ENCODE results near the gene OR8K5. TPM values are rescaled to one million over a fixed set of nuclear protein-coding genes. Genes with fewer than 3 reads are reported as not detected.
"Not testable (repeated sequence)": the region's sequence is repeated elsewhere in the genome, so short reads cannot be mapped to it uniquely, and the experiment has no call there.

The OR8K5 gene, protein sequence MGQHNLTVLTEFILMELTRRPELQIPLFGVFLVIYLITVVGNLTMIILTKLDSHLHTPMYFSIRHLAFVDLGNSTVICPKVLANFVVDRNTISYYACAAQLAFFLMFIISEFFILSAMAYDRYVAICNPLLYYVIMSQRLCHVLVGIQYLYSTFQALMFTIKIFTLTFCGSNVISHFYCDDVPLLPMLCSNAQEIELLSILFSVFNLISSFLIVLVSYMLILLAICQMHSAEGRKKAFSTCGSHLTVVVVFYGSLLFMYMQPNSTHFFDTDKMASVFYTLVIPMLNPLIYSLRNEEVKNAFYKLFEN
- not detected for total RNA-seq

DNA sequence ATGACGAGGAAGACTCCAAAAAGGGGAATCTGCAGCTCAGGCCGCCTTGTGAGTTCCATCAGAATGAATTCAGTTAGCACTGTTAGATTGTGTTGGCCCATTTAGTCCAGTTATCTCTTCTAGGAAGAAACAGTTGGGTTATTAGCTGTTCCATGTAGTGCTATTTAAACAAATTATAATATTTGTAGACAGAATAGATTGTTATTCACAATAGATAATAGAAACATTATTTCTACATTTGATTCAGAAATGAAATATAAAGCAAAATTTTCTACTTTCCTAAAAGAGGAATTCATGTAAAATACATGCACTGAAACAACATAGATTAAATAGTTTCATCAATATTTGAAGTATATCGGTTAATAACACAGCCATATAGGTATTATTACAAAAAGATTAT lies at the start of gene OR8K5:
Gene OR8K5 (minus strand): TSS at position 101 of the 400 bp plus-strand sequence. CDS start 0 bp downstream, at position 101.
- no peak for FAIRE-seq
- no peak for DNase-seq (ENCODE audit: low spot score in 2 of 2)

DNA sequence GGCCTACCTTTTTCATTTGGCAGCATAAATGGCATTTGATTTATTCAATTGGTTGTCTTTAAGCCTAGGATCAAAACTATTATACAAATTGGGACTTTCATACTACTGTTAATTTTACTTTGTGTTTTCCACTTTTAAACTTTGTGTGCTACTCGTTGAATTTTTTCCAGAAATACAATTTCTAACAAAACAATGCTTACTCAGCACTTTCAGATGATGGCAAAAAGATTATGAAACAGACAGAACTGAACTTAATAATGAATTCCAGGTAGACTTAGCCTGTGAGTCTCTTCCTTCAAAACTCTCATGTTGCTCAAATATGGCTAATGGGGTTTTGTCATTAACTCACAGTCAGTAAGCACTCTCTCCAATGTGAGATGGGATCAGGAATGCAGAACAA lies 47.7 kb upstream of the OR8K5 start:
- FAIRE-seq = no peak
- DNase-seq (ENCODE audit: low spot score in 2 of 2) = no peak

DNA sequence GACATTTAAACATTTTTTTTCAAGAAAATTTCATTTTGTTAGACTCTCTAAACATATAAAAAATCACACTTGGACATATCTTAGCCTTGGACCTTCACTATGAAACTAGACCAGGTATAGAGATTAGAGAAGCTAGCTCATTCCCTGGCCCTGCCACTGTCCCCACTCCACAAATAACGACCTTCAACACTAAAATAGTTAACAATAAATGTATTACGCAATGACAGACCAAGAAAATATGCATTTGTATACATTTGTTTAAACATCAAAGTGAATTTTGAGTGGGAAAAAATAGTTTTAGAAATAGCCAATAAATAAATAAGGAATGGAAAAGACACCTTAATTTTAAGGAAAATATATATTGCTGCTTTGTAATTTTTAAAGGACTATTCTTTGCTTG lies 37.2 kb upstream of the OR8K5 start:
- no peak for DNase-seq (ENCODE audit: low spot score in 2 of 2)
- FAIRE-seq = no peak

DNA sequence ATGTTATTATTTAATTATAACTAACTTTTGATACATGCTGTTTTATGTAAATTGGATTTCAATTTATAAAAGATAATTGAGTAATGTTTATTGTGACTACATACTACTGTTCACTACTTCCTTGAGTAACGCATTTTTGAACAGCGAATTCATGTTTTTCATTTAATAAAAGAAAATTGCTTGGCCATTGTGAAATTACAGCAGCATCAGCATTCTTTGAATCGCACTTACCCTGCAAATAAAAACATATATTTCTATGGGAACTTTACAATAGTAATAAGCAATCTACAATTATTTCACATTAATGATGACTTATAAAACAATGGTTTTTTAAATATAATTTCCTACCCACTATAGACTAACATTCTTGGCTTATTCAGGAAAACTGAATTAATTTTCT lies 36.6 kb upstream of the OR8K5 start:
- FAIRE-seq (no peak), DNase-seq (ENCODE audit: low spot score in 2 of 2) (no peak)

DNA sequence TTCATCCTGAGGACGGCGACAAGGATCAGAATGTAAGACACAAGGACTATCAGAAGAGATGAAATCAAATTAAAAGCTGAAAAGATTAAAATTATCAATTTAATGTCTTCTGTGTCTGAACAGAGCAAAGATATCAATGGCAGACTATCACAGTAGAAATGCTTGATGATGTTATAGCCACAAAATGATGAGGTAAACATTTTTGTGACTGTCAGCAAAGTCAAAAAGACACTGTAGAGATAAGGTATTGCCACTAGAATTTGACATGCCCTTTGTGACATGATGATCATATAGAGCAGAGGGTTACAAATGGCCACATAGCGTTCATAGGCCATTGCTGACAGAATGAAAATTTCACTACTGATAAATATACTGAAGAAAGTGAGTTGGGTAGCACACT lies 28.5 kb upstream of the OR8K5 start:
- no peak for DNase-seq (ENCODE audit: low spot score in 2 of 2)

DNA sequence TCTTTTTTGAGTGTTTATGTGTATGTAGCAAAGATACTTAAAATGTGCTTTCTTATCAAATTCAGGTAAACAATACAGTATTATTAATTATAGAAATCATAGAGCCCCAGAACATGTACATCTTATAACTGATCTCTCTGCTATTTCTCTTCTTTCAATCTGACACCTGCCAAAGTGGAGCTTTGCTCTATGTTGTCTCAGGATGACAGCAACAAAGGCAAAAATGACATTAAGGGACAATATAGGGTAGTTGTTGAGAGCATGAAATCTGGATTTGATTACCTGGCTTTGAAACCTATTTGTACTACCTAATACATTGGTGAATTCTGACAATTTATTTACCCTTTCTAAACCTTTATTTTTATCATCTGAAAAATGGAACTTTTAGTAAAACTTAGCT lies 23.3 kb upstream of the OR8K5 start:
- no peak for DNase-seq (ENCODE audit: low spot score in 2 of 2)
- FAIRE-seq = no peak

More for the DNA sequence above, 28.5 kb upstream of the OR8K5 start:
- FAIRE-seq = no peak

DNA sequence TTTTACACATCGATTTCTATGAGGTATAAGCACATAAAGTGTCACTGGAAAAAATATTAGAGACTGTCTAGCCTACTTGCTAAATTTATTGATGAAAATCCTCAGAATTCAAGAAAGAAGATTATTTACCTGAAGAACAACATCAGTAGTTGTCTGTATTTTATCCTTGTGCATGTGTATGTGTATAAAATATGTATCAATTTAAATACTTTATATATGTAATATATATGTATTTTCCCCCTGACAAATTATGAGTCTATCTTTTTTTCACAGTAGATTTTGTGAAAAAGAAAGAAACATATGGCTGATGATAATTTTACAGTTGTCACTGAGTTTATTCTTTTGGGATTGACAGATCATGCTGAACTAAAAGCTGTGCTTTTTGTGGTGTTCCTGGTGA lies 16.2 kb upstream of the OR8K5 start, which contains the start of gene OR5J2:
Gene OR5J2 (plus strand): TSS at position 301 of the 400 bp plus-strand sequence. CDS start 0 bp downstream, at position 301.
- DNase-seq (ENCODE audit: low spot score in 2 of 2) (no peak), FAIRE-seq (no peak)

DNA sequence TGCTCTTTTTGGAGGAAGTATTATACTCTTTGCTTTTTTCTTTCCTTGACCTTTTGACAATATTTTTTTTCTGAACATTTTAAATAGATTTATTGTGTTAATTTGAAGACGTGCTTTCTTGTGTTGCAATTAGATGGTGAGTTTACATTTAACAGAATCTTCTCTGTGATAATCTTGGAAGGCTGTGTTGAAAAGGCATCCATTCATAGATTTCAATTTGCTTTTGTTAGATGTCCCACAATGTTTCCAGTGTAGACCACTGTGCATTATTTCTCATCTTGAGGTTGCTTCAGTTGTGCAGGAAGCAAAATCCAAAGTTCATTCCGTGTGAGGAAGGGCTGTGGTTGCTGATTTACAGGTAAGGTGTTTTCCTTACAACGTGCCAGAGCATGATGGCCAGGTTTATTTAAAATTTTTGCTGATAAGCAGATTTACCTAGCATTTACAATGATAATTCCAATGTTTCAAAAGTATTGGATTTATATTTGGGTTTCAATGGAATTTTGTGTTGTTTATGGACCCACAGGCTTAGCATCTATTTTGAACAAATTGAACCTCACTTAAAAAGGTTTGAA lies 12.2 kb upstream of the OR8K5 start:
- DNase-seq (ENCODE audit: low spot score in 2 of 2) (no peak), FAIRE-seq (no peak)

DNA sequence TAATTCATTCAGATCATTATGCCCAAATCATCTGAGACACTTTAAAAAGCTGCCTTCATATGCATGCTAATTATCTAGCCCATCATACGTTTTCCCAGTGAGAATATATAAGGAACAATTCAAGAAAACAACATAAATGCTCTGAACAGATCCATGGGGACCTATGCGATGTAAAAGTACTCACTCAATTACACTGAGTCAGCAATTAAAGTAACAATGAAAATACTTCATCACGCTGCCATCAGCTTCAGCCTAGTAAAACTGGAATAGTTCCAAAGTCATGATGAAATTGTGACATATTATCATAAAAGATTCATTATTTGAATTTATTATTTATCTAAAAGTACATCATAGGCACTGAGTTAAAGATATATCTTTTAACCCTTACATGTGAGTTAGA lies 3.7 kb upstream of the OR8K5 start:
- no peak for DNase-seq (ENCODE audit: low spot score in 2 of 2)
- no peak for FAIRE-seq

DNA sequence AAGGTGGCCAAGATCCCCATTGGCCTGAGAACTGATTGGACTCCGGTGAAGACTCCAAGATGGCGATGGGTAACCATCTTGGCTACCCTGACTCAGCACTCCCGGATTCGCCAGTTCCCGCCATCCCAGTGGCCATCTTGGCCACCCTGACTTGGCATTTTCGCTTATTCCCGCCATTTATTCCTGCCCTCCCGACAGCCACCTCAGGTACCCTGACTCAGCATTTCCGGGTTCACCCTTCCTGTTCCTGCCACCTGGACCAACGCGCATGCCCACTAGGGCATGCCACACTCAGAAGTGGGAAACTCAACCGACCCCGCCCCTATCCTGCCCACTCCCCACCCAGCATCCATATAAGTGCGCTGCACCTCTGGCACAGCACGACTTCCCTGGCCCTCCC lies 7.8 kb downstream of the OR8K5 start:
- DNase-seq (ENCODE audit: low spot score in 2 of 2) = no peak
- no peak for FAIRE-seq

DNA sequence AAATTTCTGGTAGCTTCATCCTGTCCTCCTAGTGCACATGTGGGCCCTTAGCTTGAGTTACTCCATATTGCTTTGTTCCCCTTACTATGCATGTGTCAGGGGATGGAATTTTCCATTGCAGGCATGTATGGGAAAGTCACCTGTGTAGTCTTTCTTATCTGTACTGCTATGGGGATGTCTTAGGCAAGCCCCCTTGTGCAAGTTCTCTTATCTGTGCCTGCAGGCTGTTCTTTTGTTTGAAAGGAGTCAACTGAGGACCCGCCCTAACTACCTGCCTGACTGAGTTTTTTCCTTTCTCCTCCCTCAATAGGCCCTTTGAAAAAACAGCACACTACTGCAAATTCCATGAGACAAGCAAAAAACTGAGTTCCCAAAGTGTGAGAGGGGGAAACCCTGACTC lies 8.7 kb downstream of the OR8K5 start:
- DNase-seq (ENCODE audit: low spot score in 2 of 2) = no peak
- FAIRE-seq = no peak

DNA sequence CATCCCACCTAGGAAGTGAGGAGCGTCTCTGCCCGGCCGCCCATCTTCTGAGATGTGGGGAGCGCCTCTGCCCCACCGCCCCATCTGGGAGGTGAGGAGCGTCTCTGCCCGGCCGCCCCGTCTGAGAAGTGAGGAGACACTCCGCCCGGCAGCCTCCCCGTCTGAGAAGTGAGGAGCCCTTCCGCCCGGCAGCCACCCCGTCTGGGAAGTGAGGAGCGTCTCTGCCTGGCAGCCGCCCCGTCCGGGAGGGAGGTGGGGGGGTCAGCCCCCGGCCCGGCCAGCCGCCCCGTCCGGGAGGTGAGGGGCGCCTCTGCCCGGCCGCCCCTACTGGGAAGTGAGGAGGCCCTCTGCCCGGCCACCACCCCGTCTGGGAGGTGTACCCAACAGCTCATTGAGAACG lies 16.4 kb downstream of the OR8K5 start:
- not testable (repeated sequence) for FAIRE-seq; DNase-seq (ENCODE audit: low spot score in 2 of 2)

DNA sequence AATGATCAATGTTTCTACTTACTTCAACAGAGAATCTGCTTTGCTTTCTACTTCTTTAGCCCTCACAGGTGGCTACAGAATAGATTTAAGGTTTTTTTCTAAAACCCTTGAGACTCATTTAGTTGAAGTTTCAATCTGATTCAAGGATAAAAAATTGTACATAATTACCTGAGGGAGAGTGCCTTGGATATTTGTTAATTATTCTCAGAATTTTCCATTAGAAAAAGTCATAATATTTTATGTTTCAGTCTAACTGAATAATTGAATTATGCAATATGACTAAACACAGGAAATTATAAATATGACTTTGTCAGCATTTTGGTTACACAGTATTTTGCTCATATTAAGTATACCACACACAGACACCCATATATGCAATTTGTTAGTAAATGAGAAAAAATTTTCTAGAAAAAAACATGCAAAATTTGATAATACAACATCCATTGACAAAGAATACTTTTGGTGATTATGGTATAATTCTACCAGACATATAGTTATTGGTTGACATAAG lies 19.9 kb downstream of the OR8K5 start, which contains the start of gene OR8J3:
Gene OR8J3 (minus strand): TSS at position 51 of the 511 bp plus-strand sequence. CDS start 2,483 bp downstream, outside the sequence.
- FAIRE-seq = no peak
- no peak for DNase-seq (ENCODE audit: low spot score in 2 of 2)

DNA sequence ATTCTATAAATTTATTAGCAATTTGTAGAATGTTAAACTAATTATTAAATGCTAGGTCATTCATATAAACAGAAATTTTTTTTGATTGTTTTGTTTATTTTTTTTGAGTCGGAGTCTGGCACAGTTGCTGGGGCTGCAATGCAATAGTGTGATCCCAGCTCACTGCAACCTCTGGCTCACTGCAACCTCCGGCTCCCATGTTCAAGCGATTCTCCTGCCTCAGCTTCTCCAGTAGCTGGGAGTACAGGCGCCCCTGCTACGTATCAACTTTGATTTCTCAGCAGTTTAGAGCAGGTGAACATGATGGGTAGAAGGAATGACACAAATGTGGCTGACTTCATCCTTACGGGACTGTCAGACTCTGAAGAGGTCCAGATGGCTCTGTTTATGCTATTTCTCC lies 38.0 kb downstream of the OR8K5 start, which contains the start of gene OR8H3:
Gene OR8H3 (plus strand): TSS at position 301 of the 400 bp plus-strand sequence. CDS start 0 bp downstream, at position 301.
- no peak for DNase-seq (ENCODE audit: low spot score in 2 of 2)
- FAIRE-seq = no peak

Other genes starting within 250 kb of the OR8K5 start
- not detected for gene OR5W2, start 245.7 kb downstream of the OR8K5 start, total RNA-seq
- not detected for gene OR5I1, start 223.9 kb downstream of the OR8K5 start, total RNA-seq
- not detected for gene OR10AG1, start 190.4 kb downstream of the OR8K5 start, total RNA-seq
- gene OR5F1, start 165.7 kb downstream of the OR8K5 start, total RNA-seq = not detected
- gene OR5AS1, start 132.7 kb downstream of the OR8K5 start, total RNA-seq = not detected
- not detected for gene OR8I2, start 67.0 kb downstream of the OR8K5 start, total RNA-seq
- gene OR8H2, start 56.6 kb downstream of the OR8K5 start, total RNA-seq = not detected
- gene OR8H3, start 37.9 kb downstream of the OR8K5 start, total RNA-seq = not detected
- gene OR8J3, start 20.1 kb downstream of the OR8K5 start, total RNA-seq = not detected
- gene OR5J2, start 16.3 kb upstream of the OR8K5 start, total RNA-seq = not detected
- gene OR5T2, start 73.9 kb upstream of the OR8K5 start, total RNA-seq = not detected
- not detected for gene OR5T3, start 91.9 kb upstream of the OR8K5 start, total RNA-seq
- not detected for gene OR5T1, start 113.8 kb upstream of the OR8K5 start, total RNA-seq
- gene OR8H1, start 131.9 kb upstream of the OR8K5 start, total RNA-seq = not detected
- gene OR8K3, start 154.8 kb upstream of the OR8K5 start, total RNA-seq = not detected
- not detected for gene OR8K1, start 185.7 kb upstream of the OR8K5 start, total RNA-seq
- gene OR8J1, start 194.0 kb upstream of the OR8K5 start, total RNA-seq = not detected
- not detected for gene OR8U1, start 215.3 kb upstream of the OR8K5 start, total RNA-seq